ENCODE results near the gene CLRN1.

CLRN1 gene

GRCh38 chr3:150878290-150878689 is 94.2 kb downstream of the CLRN1 start:
- TF ChIP-seq, protein P1, sequence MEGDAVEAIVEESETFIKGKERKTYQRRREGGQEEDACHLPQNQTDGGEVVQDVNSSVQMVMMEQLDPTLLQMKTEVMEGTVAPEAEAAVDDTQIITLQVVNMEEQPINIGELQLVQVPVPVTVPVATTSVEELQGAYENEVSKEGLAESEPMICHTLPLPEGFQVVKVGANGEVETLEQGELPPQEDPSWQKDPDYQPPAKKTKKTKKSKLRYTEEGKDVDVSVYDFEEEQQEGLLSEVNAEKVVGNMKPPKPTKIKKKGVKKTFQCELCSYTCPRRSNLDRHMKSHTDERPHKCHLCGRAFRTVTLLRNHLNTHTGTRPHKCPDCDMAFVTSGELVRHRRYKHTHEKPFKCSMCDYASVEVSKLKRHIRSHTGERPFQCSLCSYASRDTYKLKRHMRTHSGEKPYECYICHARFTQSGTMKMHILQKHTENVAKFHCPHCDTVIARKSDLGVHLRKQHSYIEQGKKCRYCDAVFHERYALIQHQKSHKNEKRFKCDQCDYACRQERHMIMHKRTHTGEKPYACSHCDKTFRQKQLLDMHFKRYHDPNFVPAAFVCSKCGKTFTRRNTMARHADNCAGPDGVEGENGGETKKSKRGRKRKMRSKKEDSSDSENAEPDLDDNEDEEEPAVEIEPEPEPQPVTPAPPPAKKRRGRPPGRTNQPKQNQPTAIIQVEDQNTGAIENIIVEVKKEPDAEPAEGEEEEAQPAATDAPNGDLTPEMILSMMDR (IDR thresholded peaks at IDR 0.05): no peak
- H3K27ac Mint-ChIP-seq: peak overlapping the region; percentile 65
- H3K4me1 Mint-ChIP-seq: peaks cover 84% of the 10 kb centered on the region
- H3K27me3 Mint-ChIP-seq (ENCODE audit: low read depth, poor library complexity): no peaks in the 10 kb centered on the region
- peak overlapping the region; percentile 32 for H3K4me3 Mint-ChIP-seq
- no peak for DNase-seq
- H3K36me3 Mint-ChIP-seq (ENCODE audit: low read depth): no peaks in the 10 kb centered on the region
- no peaks in the 10 kb centered on the region for H3K9me3 Mint-ChIP-seq

DNA sequence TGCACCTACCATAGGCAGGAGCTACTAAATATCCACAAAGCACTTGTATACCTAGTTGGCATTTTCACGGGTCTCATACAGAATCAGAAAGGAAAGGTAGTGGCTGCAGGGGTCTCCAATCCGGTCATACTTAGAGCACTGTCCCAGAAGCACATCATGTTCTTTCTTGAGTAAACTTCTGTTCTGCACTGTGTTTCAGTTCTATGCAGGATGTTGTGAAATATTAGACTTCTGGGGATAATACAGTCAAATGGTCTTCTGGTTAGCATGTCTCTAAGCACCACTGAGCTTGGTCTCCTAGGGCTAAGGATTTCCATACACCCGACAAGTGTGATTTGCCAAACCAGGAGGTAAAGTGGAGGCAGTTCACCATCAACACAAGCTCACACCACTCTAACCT is 95.2 kb downstream of the CLRN1 start:
- no peaks in the 10 kb centered on the region for H3K27me3 Mint-ChIP-seq (ENCODE audit: low read depth, poor library complexity)
- no peaks in the 10 kb centered on the region for H3K36me3 Mint-ChIP-seq (ENCODE audit: low read depth)
- no peaks in the 10 kb centered on the region for H3K9me3 Mint-ChIP-seq

GRCh38 chr3:150876611-150877265 is 95.8 kb downstream of the CLRN1 start:
- Mint-ChIP-seq H3K4me3 (no peak overlapping the region), H3K36me3 (ENCODE audit: low read depth) (no peaks in the 10 kb centered on the region), H3K9me3 (no peaks in the 10 kb centered on the region), H3K4me1 (peaks cover 69% of the 10 kb centered on the region), H3K27ac (no peak overlapping the region), H3K27me3 (ENCODE audit: low read depth, poor library complexity) (no peaks in the 10 kb centered on the region)
- DNase-seq: no peak
- TF ChIP-seq, protein P1 (IDR thresholded peaks at IDR 0.05): no peak

More for the DNA sequence above, 95.2 kb downstream of the CLRN1 start:
- Mint-ChIP-seq H3K27ac (peak overlapping the region; percentile 25), H3K4me1 (peaks cover 74% of the 10 kb centered on the region), H3K4me3 (no peak overlapping the region)
- TF ChIP-seq, protein P1 (IDR thresholded peaks at IDR 0.05): no peak
- no peak for DNase-seq
